HepG2 (cell line): ENCODE data around the gene SLC39A3. TPM values are rescaled to one million over a fixed set of nuclear protein-coding genes. Genes with fewer than 3 reads are reported as not detected.
A peak's percentile ranks its signal among the peaks of the same experiment; 100 is the strongest.

Experiments
- ATAC-seq: fragments of 200-7000 bp; cut with Tn5 transposase; 3 replicates; pipeline ENCODE4 v1.9.1; 2020; ENCODE audit warnings: mild to moderate bottlenecking, moderate library complexity
- BruUV-seq: library from RNA; stranded (reverse); fragments of 400-500 nt; replicated peaks from 2 replicates; lab custom pipeline; 2021; lab: Mats Ljungman, UMichigan
- CTCF ChIA-PET: fragments of 300-600 bp; formaldehyde crosslinking; extraction: SDS; loops from one replicate; lab custom pipeline; 2021; ENCODE audit warnings: low total read pairs, inconsistent platforms, low intra/inter-chr PET ratio; lab: Yijun Ruan, JAX
- POLR2A ChIA-PET: fragments of 350-600 bp; sonication (Branson Sonifier 250); formaldehyde crosslinking; loops from one replicate; lab custom pipeline; 2020; ENCODE audit warnings: antibody characterized with exemption, inconsistent platforms; lab: Yijun Ruan, JAX
- DNase-seq: peaks from one replicate; pipeline ENCODE4 v3.0.0-alpha.2; 2015; ENCODE audit warnings: low spot score
- FAIRE-seq: peaks from 3 replicates; lab custom pipeline; 2011; peaks lifted over from hg19 to GRCh38; lab: Jason Lieb, UNC
- H2AFZ ChIP-seq: one replicate; pipeline ENCODE4 v1.6.1; 2011; ENCODE audit warnings: low read length, inconsistent platforms
- H3K27ac ChIP-seq: fragments of 300-600 bp; 3 replicates; pipeline ENCODE4 v1.8.0; 2011; ENCODE audit warnings: mixed run types, mild to moderate bottlenecking, mixed read lengths, low read length, inconsistent platforms; ENCODE audit not compliant: insufficient read depth; ENCODE audit errors: extremely low read length
- H3K27me3 ChIP-seq, 2 experiments: fragments of 200-600 bp in 1 of 2; 2 replicates in 1 of 2; 3 replicates in 1 of 2; pipeline versions ENCODE4 v1.6.0 to v1.8.0; 2011; ENCODE audit warnings: low read length in 2 of 2, mild to moderate bottlenecking in 2 of 2, moderate library complexity in 2 of 2, inconsistent platforms in 1 of 2; ENCODE audit not compliant: insufficient read depth in 2 of 2, control insufficient read depth in 1 of 2
- H3K36me3 ChIP-seq, 2 experiments: fragments of 200-600 bp in 1 of 2; replicated peaks in 1 of 2; 2 replicates in 1 of 2; 3 replicates in 1 of 2; pipeline versions ENCODE4 v1.5.1 to v1.8.0; 2011; ENCODE audit warnings: low read length in 2 of 2, inconsistent platforms in 1 of 2; ENCODE audit not compliant: insufficient read depth in 2 of 2, control insufficient read depth in 1 of 2
- H3K4me1 ChIP-seq: 2 replicates; pipeline ENCODE4 v1.5.1; 2012; ENCODE audit warnings: low read length, inconsistent platforms; ENCODE audit not compliant: insufficient read depth
- H3K4me2 ChIP-seq: 2 replicates; pipeline ENCODE4 v1.6.0; 2011; ENCODE audit warnings: low read depth, low read length, inconsistent platforms
- H3K4me3 ChIP-seq, 3 experiments: fragments of 200-600 bp in 1 of 3; sonication (generic), shearing (Covaris generic) in 1 of 3; replicated peaks in 1 of 3; 2 replicates each; pipeline ENCODE4 v1.5.1; 2011 to 2016; ENCODE audit warnings: low read length in 3 of 3, inconsistent platforms in 2 of 3, low read depth in 2 of 3, mild to moderate bottlenecking in 2 of 3, control low read depth in 1 of 3, mixed read lengths in 1 of 3; ENCODE audit not compliant: insufficient read depth in 1 of 3
- H3K79me2 ChIP-seq: one replicate; pipeline ENCODE4 v1.6.1; 2011; ENCODE audit warnings: low read length, inconsistent platforms; ENCODE audit not compliant: insufficient read depth
- H3K9ac ChIP-seq: 2 replicates; pipeline ENCODE4 v1.6.0; 2011; ENCODE audit warnings: mild to moderate bottlenecking, low read depth, low read length, inconsistent platforms; ENCODE audit not compliant: insufficient read depth
- H3K9me3 ChIP-seq: 2 replicates; pipeline ENCODE4 v1.5.1; 2012; ENCODE audit warnings: mild to moderate bottlenecking, low read length
- H4K20me1 ChIP-seq: 2 replicates; pipeline ENCODE4 v1.6.0; 2011; ENCODE audit warnings: inconsistent platforms, mild to moderate bottlenecking, low read length, moderate library complexity; ENCODE audit not compliant: insufficient read depth
- CEBPB ChIP-seq: IDR thresholded peaks from 2 replicates; pipeline ENCODE4 v1.6.1; 2011; ENCODE audit warnings: low read depth, low read length, improper control_type of control experiment, borderline replicate concordance
- EHMT2 ChIP-seq: fragments of 200-600 bp; sonication (generic); IDR thresholded peaks from 2 replicates; pipeline ENCODE4 v1.7.0; 2017; ENCODE audit warnings: antibody characterized with exemption, low read depth, low read length, borderline replicate concordance
- FOSL1 ChIP-seq: sonication (generic); formaldehyde crosslinking; IDR thresholded peaks from 2 replicates; pipeline ENCODE4 v1.9.0; 2021; ENCODE audit warnings: missing genetic modification reagents, borderline replicate concordance
- HIVEP1 ChIP-seq: sonication (generic); formaldehyde crosslinking; IDR thresholded peaks from 2 replicates; pipeline ENCODE4 v1.4.0; 2020; ENCODE audit warnings: mild to moderate bottlenecking, missing genetic modification reagents
- NRL ChIP-seq: sonication (generic); formaldehyde crosslinking; IDR thresholded peaks from 2 replicates; pipeline ENCODE4 v1.5.0; 2020; ENCODE audit warnings: missing genetic modification reagents, mild to moderate bottlenecking, moderate library complexity, borderline replicate concordance
- RBAK ChIP-seq: sonication (generic); formaldehyde crosslinking; IDR thresholded peaks from 2 replicates; pipeline ENCODE4 v1.5.1; 2020; ENCODE audit warnings: mild to moderate bottlenecking, missing genetic modification reagents
- SKI ChIP-seq: fragments of 450-650 bp; IDR thresholded peaks from one replicate; pipeline ENCODE4 v1.6.1; 2018; ENCODE audit warnings: mild to moderate bottlenecking; ENCODE audit not compliant: partially characterized antibody
- ZNF136 ChIP-seq: sonication (generic); formaldehyde crosslinking; IDR thresholded peaks from 2 replicates; pipeline ENCODE4 v1.8.1; 2022; ENCODE audit warnings: low read depth, mild to moderate bottlenecking, moderate library complexity, missing genetic modification reagents
- ZNF460 ChIP-seq: sonication (generic); formaldehyde crosslinking; IDR thresholded peaks from 2 replicates; pipeline ENCODE4 v1.5.1; 2020; ENCODE audit warnings: missing genetic modification reagents, mild to moderate bottlenecking, borderline replicate concordance
- ZNF703 ChIP-seq: sonication (generic); formaldehyde crosslinking; IDR thresholded peaks from 2 replicates; pipeline ENCODE4 v1.5.1; 2020; ENCODE audit warnings: missing genetic modification reagents, mild to moderate bottlenecking, moderate library complexity, borderline replicate concordance
- ZNF768 ChIP-seq: sonication (generic); formaldehyde crosslinking; IDR thresholded peaks from 2 replicates; pipeline ENCODE4 v1.4.0; 2020; ENCODE audit warnings: missing genetic modification reagents
- WGBS: methylation state at CpG from one replicate; pipeline ENCODE4 v1.1.6; 2017; ENCODE audit warnings: low lambda C conversion rate; 5-methylcytosine and 5-hydroxymethylcytosine counted together
- in situ Hi-C: cut with HindIII; loops from 2 replicates; pipeline ENCODE4 v1.10.0; 2017; ENCODE audit warnings: low pct_unique_long_range_greater_than_20kb; ENCODE audit not compliant: extremely low pct_ligation_motif_present
- intact Hi-C: fragments of 100-400 bp; cut with micrococcal nuclease; formaldehyde crosslinking; loops from one replicate; pipeline ENCODE4 v1.10.0; 2022; ENCODE audit not compliant: unreplicated experiment
- polyA plus RNA-seq, 8 experiments: library from polyadenylated mRNA; depleted of rRNA in 3 of 8; stranded (reverse) in 7 of 8; unstranded in 1 of 8; fragments of >200 nt; fragmentation: Illumina TruSeq in 4 of 8; extraction: Trizol in 4 of 8; gene quantifications; 2 replicates each; pipeline versions ENCODE4 v1.2.1 to v1.2.3, GENCODE V29; 2011 to 2016; ENCODE audit warnings: low read depth in 4 of 8, missing spikeins in 1 of 8, mixed read lengths in 1 of 8; ENCODE audit not compliant: insufficient read depth in 1 of 8
- total RNA-seq, 5 experiments: library from RNA; depleted of rRNA; stranded (reverse); fragments of >200 nt; fragmentation: Illumina TruSeq; extraction: Trizol; gene quantifications; 2 replicates each; pipeline ENCODE4 v1.2.3, GENCODE V29; 2016; ENCODE audit warnings: low read depth in 1 of 5

Gene SLC39A3
- total and polyA plus RNA-seq, 2 of the 13 experiments (the other 11 are each of a cell fraction or from before 2014, with no cell fraction given), result 33.6 to 41.6 TPM

- intact Hi-C loops, result no loop called here
- Histone ChIP-seq H3K4me3 (no peak overlapping the region), H3K27me3 (no peaks in the 10 kb centered on the region; a peak in 1 of 5 replicates), H3K36me3 (peaks cover 4 to 17% of the 10 kb centered on the region in 2 experiments; a peak in 3 of 5 replicates), H4K20me1 (no peaks in the 10 kb centered on the region), H3K9me3 (no peaks in the 10 kb centered on the region), H2AFZ (no peak overlapping the region), H3K27ac (no peak overlapping the region), H3K4me2 (no peak overlapping the region), H3K4me1 (peaks cover 7% of the 10 kb centered on the region), H3K79me2 (peaks cover 4% of the 10 kb centered on the region), H3K9ac (no peak overlapping the region)
- in situ Hi-C loops, result no loop called here
- ATAC-seq, result no peak
- 73% methylated on average over 9 of the region's 13 CpGs for WGBS
- FAIRE-seq, result no peak
- BruUV-seq, result no TSS peak
- no peak for DNase-seq
- POLR2A ChIA-PET, result interaction anchor here (1.4 kb wide), 1 partner anchor 45 kb away, joined by 4 read pairs; the partner anchor contains the start of gene THOP1
- TF ChIP-seq NRL, result 0 out of 2 replicates have a peak, but pooled peaks have one; percentile 1
- no peak for TF ChIP-seq FOSL1 (CRISPR knock-in tag)
- peak; percentile 88; the same call in 1 of the 2 replicates for TF ChIP-seq EHMT2
- peak; percentile 3; the same call in 1 of the 2 replicates for TF ChIP-seq HIVEP1
- TF ChIP-seq ZNF703 (CRISPR knock-in tag), result 0 out of 2 replicates have a peak, but pooled peaks have one; percentile 3
- no peak for TF ChIP-seq ZNF136
- CTCF ChIA-PET, result no interaction called here
Observed at GRCh38 chr19:2740314-2740656, 468 bp upstream of the SLC39A3 start.

GRCh38 chr19:2736550-2737190 lies 3.1 kb downstream of the SLC39A3 start:
- no peaks in the 10 kb centered on the region for H4K20me1 ChIP-seq
- H3K27ac ChIP-seq, result no peak overlapping the region
- no peak overlapping the region for H3K4me3 ChIP-seq
- DNase-seq (no peak), FAIRE-seq (no peak), ATAC-seq (no peak)
- H3K9me3 ChIP-seq, result no peaks in the 10 kb centered on the region
- no peak overlapping the region for H2AFZ ChIP-seq
- intact Hi-C loops (no loop called here), in situ Hi-C loops (no loop called here)
- BruUV-seq, result no TSS peak
- H3K27me3 ChIP-seq, result no peaks in the 10 kb centered on the region; a peak in 1 of 5 replicates
- no peaks in the 10 kb centered on the region; the same call in 1 of the 2 replicates for H3K4me1 ChIP-seq
- peaks cover 5 to 30% of the 10 kb centered on the region in 2 experiments; a peak in 3 of 5 replicates for H3K36me3 ChIP-seq
- peaks cover 4% of the 10 kb centered on the region for H3K79me2 ChIP-seq
- H3K4me2 ChIP-seq, result no peak overlapping the region
- ChIA-PET POLR2A (no interaction called here), CTCF (no interaction called here)
- WGBS, result 98% methylated on average over 10 of the region's 15 CpGs
- no peak for TF ChIP-seq ZNF460 (CRISPR knock-in tag)
- peak; percentile 80 for TF ChIP-seq ZNF768 (CRISPR knock-in tag)
- TF ChIP-seq RBAK (CRISPR knock-in tag), result peak; percentile 56; the same call in 1 of the 2 replicates
- TF ChIP-seq SKI, result no peak
- peak; percentile 83 for TF ChIP-seq CEBPB
- H3K9ac ChIP-seq, result no peak overlapping the region
